Esophagus muscularis mucosa (tissue), 4 donors: ENCODE measurements around the gene CATSPER4. TPM values are rescaled to one million over a fixed set of nuclear protein-coding genes. Genes with fewer than 3 reads are reported as not detected.

ENCODE experiments used
- DNase-seq: peaks from one replicate; pipeline ENCODE4 v3.0.0-alpha.2; 2017; ENCODE audit errors: extremely low spot score
- H3K27ac ChIP-seq, 4 donors: fragments of 200-600 bp; sonication (generic); replicated peaks in 1 of 4; 1 replicate in 3 of 4; 2 replicates in 1 of 4; pipeline ENCODE4 v1.5.1; 2016 to 2019; ENCODE audit warnings: mild to moderate bottlenecking in 1 of 4
- H3K27me3 ChIP-seq, 4 donors: fragments of 200-600 bp; sonication (generic); one replicate each; pipeline versions ENCODE4 v1.5.1 to v1.6.0; 2016 to 2019
- H3K36me3 ChIP-seq, 4 donors: fragments of 200-600 bp; sonication (generic); one replicate each; pipeline ENCODE4 v1.5.1; 2016 to 2019
- H3K4me1 ChIP-seq, 4 donors: fragments of 200-600 bp; sonication (generic); one replicate each; pipeline ENCODE4 v1.5.1; 2016 to 2019
- H3K4me3 ChIP-seq, 4 donors: fragments of 200-600 bp; sonication (generic); 1 replicate in 2 of 4; 2 replicates in 2 of 4; pipeline ENCODE4 v1.5.1; 2016 to 2019; ENCODE audit warnings: mild to moderate bottlenecking in 4 of 4, moderate library complexity in 1 of 4
- H3K9me3 ChIP-seq, 4 donors: fragments of 200-600 bp; sonication (generic); 1 replicate in 3 of 4; 2 replicates in 1 of 4; pipeline ENCODE4 v1.5.1; 2016 to 2019
- EP300 ChIP-seq: sonication (generic); formaldehyde crosslinking; IDR thresholded peaks from one replicate; pipeline ENCODE4 v1.6.1; 2017; ENCODE audit warnings: antibody characterized with exemption
- POLR2A ChIP-seq: fragments of 450-650 bp; IDR thresholded peaks from one replicate; pipeline ENCODE4 v1.6.1; 2017; ENCODE audit warnings: antibody characterized with exemption, moderate library complexity, mild to moderate bottlenecking, low read depth
- POLR2AphosphoS5 ChIP-seq, 2 donors: sonication (generic); formaldehyde crosslinking; IDR thresholded peaks; one replicate each; pipeline ENCODE4 v1.6.1; 2017; ENCODE audit warnings: antibody characterized with exemption in 2 of 2
- WGBS: methylation state at CpG from one replicate; pipeline ENCODE4 v1.1.5; 2018; 5-methylcytosine and 5-hydroxymethylcytosine counted together
- intact Hi-C: fragments of 100-400 bp; cut with DNase I; formaldehyde crosslinking; loops from one replicate; pipeline ENCODE4 v1.15.1; 2023
- total RNA-seq, 4 donors: library from RNA; depleted of rRNA; stranded (reverse); fragments of >200 nt; gene quantifications; one replicate each; pipeline versions ENCODE4 v1.1.0 to v1.2.1, GENCODE V29; 2016
- TF ChIP-seq, protein P1 (sequence below), 3 experiments: fragments of 200-600 bp in 2 of 3; fragments of 450-650 bp in 1 of 3; sonication (generic) in 2 of 3; IDR thresholded peaks; one replicate each; pipeline ENCODE4 v1.5.1; 2017 to 2019; ENCODE audit warnings: antibody characterized with exemption in 3 of 3, mild to moderate bottlenecking in 2 of 3, moderate library complexity in 1 of 3

The CATSPER4 gene
- total RNA-seq, 4 donors from 2014 or later = not detected

- TF ChIP-seq, protein P1, sequence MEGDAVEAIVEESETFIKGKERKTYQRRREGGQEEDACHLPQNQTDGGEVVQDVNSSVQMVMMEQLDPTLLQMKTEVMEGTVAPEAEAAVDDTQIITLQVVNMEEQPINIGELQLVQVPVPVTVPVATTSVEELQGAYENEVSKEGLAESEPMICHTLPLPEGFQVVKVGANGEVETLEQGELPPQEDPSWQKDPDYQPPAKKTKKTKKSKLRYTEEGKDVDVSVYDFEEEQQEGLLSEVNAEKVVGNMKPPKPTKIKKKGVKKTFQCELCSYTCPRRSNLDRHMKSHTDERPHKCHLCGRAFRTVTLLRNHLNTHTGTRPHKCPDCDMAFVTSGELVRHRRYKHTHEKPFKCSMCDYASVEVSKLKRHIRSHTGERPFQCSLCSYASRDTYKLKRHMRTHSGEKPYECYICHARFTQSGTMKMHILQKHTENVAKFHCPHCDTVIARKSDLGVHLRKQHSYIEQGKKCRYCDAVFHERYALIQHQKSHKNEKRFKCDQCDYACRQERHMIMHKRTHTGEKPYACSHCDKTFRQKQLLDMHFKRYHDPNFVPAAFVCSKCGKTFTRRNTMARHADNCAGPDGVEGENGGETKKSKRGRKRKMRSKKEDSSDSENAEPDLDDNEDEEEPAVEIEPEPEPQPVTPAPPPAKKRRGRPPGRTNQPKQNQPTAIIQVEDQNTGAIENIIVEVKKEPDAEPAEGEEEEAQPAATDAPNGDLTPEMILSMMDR (IDR thresholded peaks at IDR 0.05) = peak; percentile 65 to 89 (median 81)
- TF ChIP-seq POLR2A = no peak
- TF ChIP-seq EP300 = no peak
- TF ChIP-seq POLR2AphosphoS5 (IDR thresholded peaks at IDR 0.05) = no peak
- 35% methylated on average over 19 of the region's 72 CpGs for WGBS
- peak overlapping the region; percentile 72 to 75 (median 75) for H3K27ac ChIP-seq
- H3K27me3 ChIP-seq = peaks cover 0 to 4% (median 0%) of the 10 kb centered on the region in 4 donors
- H3K4me3 ChIP-seq = peak overlapping the region; percentile 54 to 62 (median 57)
- intact Hi-C loops = loop anchor here (5.0 kb wide), 2 partner anchors 57 to 127 kb away; no protein-coding TSS in a partner anchor
- H3K9me3 ChIP-seq = no peaks in the 10 kb centered on the region
- no peaks in the 10 kb centered on the region for H3K36me3 ChIP-seq
- DNase-seq = no peak
- peaks cover 32 to 40% (median 36%) of the 10 kb centered on the region in 4 donors for H3K4me1 ChIP-seq
Measured at GRCh38 chr1:26164036-26164860, 26.2 kb upstream of the CATSPER4 start.

DNA sequence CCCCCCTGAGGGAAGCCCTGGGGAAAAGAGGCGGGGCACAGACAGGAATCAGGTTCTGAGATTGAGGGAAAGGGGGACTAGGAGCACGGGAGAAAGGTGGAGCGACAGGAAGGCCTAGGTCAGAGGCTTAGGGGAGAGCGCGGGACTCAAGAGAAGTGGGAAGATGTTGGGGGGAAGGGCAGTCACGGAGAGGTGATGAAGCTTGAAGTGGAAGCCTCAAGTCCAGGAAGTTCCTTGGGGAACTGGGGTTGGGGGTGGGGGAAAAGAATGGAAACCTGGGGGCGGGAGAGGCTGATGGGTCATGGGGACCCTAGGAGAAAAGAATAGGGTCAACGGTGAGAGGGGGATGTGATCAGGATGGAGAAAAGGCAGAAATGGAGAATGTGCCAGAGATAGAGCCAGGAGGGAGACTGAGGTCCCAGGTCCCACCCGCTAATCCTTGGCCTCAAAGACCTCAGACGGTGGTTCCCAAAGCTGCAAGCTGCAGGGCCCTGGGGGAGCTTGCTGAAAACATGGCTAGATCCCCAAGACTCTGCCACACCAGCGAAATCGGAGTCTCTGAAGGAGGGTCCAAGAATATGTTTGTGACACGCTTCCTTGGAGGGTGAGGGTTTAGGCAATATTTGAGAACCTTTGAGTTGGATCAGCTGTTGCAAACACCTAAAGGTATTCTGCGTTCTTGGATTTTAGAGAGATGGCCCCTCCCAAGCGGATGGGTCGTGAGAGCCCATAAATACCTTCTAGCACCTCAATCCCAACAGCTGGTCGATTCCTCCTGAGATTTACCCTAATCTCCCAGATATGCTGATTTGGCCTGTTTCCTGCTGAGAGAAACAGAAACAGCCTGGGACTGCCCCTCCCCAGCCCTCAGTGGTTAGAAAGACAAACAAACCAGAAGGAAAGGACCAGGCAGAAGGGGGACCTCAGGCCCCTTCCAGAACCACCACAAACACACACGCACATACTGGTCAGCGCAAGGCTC, 25.2 kb upstream of the CATSPER4 start:
- Histone ChIP-seq H3K27ac (peak overlapping the region; percentile 72 to 75 (median 75)), H3K9me3 (no peaks in the 10 kb centered on the region), H3K27me3 (peaks cover 0 to 4% (median 0%) of the 10 kb centered on the region in 4 donors), H3K4me3 (peak overlapping the region in 2 of 4 donors; percentile 54 to 60), H3K4me1 (peaks cover 37 to 45% (median 38%) of the 10 kb centered on the region in 4 donors), H3K36me3 (no peaks in the 10 kb centered on the region)
- intact Hi-C loops = loop anchor here (5.0 kb wide), 2 partner anchors 58 to 128 kb away; no protein-coding TSS in a partner anchor
- DNase-seq = no peak
- 73% methylated on average over 19 of the region's 19 CpGs for WGBS
- TF ChIP-seq EP300 (no peak), POLR2A (no peak), POLR2AphosphoS5 (IDR thresholded peaks at IDR 0.05) (no peak)
- TF ChIP-seq, protein P1 (IDR thresholded peaks at IDR 0.05) = no peak

DNA sequence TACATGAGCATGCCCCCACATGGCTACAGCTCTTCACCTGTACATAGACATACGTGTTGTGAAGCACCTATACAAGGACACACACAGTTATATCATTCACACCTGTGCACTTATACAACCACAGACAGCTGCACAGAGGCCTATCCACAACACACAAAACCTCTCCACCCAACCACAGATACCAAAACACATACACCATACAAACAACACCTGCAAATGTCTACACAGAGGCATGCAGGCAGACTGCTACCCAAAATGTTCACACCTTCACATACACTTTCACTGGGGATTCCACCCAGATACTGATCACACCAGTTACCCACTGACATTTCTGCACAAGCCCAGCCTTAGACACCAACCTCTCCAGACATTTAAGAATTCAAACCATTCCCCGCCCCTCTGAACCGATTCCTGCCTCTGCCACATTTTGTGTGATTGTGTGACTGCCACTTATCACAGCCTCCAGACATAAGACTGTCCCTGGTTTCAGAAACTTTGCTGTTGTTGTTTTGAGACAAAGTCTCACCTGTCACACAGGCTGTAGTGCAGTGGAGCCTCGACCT, 23.6 kb upstream of the CATSPER4 start:
- H3K4me1 ChIP-seq = peaks cover 36 to 49% (median 42%) of the 10 kb centered on the region in 4 donors
- H3K27me3 ChIP-seq = peaks cover 0 to 4% (median 0%) of the 10 kb centered on the region in 4 donors
- 78% methylated on average over 4 of the region's 4 CpGs for WGBS
- peaks cover 0 to 9% (median 5%) of the 10 kb centered on the region in 4 donors for H3K36me3 ChIP-seq
- intact Hi-C loops = no loop called here
- no peak overlapping the region for H3K27ac ChIP-seq
- TF ChIP-seq POLR2A = no peak
- TF ChIP-seq POLR2AphosphoS5 (IDR thresholded peaks at IDR 0.05) = no peak
- H3K4me3 ChIP-seq = no peak overlapping the region
- H3K9me3 ChIP-seq = no peaks in the 10 kb centered on the region
- no peak for DNase-seq

GRCh38 chr1:26168410-26169197, 21.8 kb upstream of the CATSPER4 start, which contains the start of gene C1orf232:
Gene C1orf232 (minus strand): TSS chr1:26168963. CDS start chr1:26168499, 464 bp downstream.
- Histone ChIP-seq H3K27me3 (peaks cover 0 to 4% (median 0%) of the 10 kb centered on the region in 4 donors), H3K9me3 (no peaks in the 10 kb centered on the region), H3K4me1 (peaks cover 30 to 39% (median 36%) of the 10 kb centered on the region in 4 donors), H3K36me3 (peaks cover 0 to 12% (median 7%) of the 10 kb centered on the region in 4 donors), H3K27ac (peak within 1 kb of the TSS; percentile 77 to 89 (median 77)), H3K4me3 (peak within 1 kb of the TSS; percentile 74 to 97 (median 91))
- 60% methylated on average over 4 of the region's 5 CpGs for WGBS
- TF ChIP-seq POLR2A (no peak), POLR2AphosphoS5 (IDR thresholded peaks at IDR 0.05) (no peak), EP300 (no peak)
- TF ChIP-seq, protein P1 (IDR thresholded peaks at IDR 0.05) = no peak
- DNase-seq = no peak
- intact Hi-C loops = no loop called here
